Endothelial cell of umbilical vein (primary cell): ENCODE results near the gene APEX1. TPM values are rescaled to one million over a fixed set of nuclear protein-coding genes. Genes with fewer than 3 reads are reported as not detected.

Experiments used
- BruUV-seq: library from RNA; stranded (reverse); fragments of 400-500 nt; replicated peaks from 2 replicates; lab custom pipeline; 2021; lab: Mats Ljungman, UMichigan
- CTCF ChIA-PET: fragments of 300-600, 350-600 bp; sonication (Branson Sonifier 250); formaldehyde crosslinking; loops from one replicate; lab custom pipeline; 2021; ENCODE audit warnings: antibody characterized with exemption, inconsistent platforms; lab: Charles Lee
- POLR2A ChIA-PET: fragments of 300-600, 350-600 bp; sonication (Branson Sonifier 250); formaldehyde crosslinking; loops from one replicate; lab custom pipeline; 2021; ENCODE audit warnings: antibody characterized with exemption, inconsistent platforms; lab: Charles Lee
- DNase-seq: peaks from one replicate; pipeline ENCODE4 v3.0.0-alpha.2; 2011; ENCODE audit warnings: low read depth, low spot score
- FAIRE-seq: peaks from 2 replicates; lab custom pipeline; 2011; peaks lifted over from hg19 to GRCh38; lab: Jason Lieb, UNC
- H2AFZ ChIP-seq: 2 replicates; pipeline ENCODE4 v1.6.0; 2012; ENCODE audit warnings: low read depth, low read length, control low read depth, inconsistent platforms
- H3K27ac ChIP-seq: 2 replicates; pipeline ENCODE4 v1.5.1; 2011; ENCODE audit warnings: low read depth, mild to moderate bottlenecking, control low read depth, low read length, moderate library complexity; ENCODE audit not compliant: insufficient read depth
- H3K27me3 ChIP-seq, 2 experiments: 2 replicates each; pipeline versions ENCODE4 v1.6.0 to v1.6.1; 2011; ENCODE audit warnings: low read length in 2 of 2, mixed read lengths in 1 of 2; ENCODE audit not compliant: control insufficient read depth in 2 of 2, insufficient read depth in 2 of 2
- H3K36me3 ChIP-seq, 2 experiments: 2 replicates in 1 of 2; 3 replicates in 1 of 2; pipeline ENCODE4 v1.5.1; 2011; ENCODE audit warnings: low read length in 2 of 2, mild to moderate bottlenecking in 1 of 2, moderate library complexity in 1 of 2; ENCODE audit not compliant: control insufficient read depth in 2 of 2, insufficient read depth in 2 of 2; ENCODE audit errors: extremely low read depth in 1 of 2
- H3K4me1 ChIP-seq: 3 replicates; pipeline ENCODE4 v1.5.1; 2011; ENCODE audit warnings: mild to moderate bottlenecking, low read length; ENCODE audit not compliant: control insufficient read depth, insufficient read depth; ENCODE audit errors: extremely low read depth
- H3K4me2 ChIP-seq: 2 replicates; pipeline ENCODE4 v1.6.1; 2011; ENCODE audit warnings: low read length, control low read depth, mixed read lengths; ENCODE audit not compliant: insufficient read depth
- H3K4me3 ChIP-seq, 3 experiments: fragments of 200-600 bp in 1 of 3; sonication (generic), shearing (Covaris generic) in 1 of 3; replicated peaks in 1 of 3; 2 replicates each; pipeline ENCODE4 v1.5.1; 2011 to 2016; ENCODE audit warnings: control low read depth in 3 of 3, low read length in 3 of 3, mild to moderate bottlenecking in 2 of 3, inconsistent platforms in 1 of 3, low read depth in 1 of 3, moderate library complexity in 1 of 3; ENCODE audit not compliant: insufficient read depth in 1 of 3
- H3K79me2 ChIP-seq: 2 replicates; pipeline ENCODE4 v1.6.0; 2012; ENCODE audit warnings: low read length, inconsistent platforms; ENCODE audit not compliant: control insufficient read depth, insufficient read depth
- H3K9ac ChIP-seq: replicated peaks from 2 replicates; pipeline ENCODE3; 2011; ENCODE audit warnings: low read length, control low read depth; ENCODE audit not compliant: insufficient read depth; ENCODE audit errors: extremely low read depth
- H3K9me1 ChIP-seq: replicated peaks from 3 replicates; pipeline ENCODE4 v1.6.0; 2011; ENCODE audit warnings: mild to moderate bottlenecking, low read length; ENCODE audit not compliant: control insufficient read depth, insufficient read depth; ENCODE audit errors: extremely low read depth
- H3K9me3 ChIP-seq: replicated peaks from 2 replicates; pipeline ENCODE4 v1.5.1; 2012; ENCODE audit warnings: low read length, inconsistent platforms; ENCODE audit not compliant: control insufficient read depth, insufficient read depth
- H4K20me1 ChIP-seq: replicated peaks from 2 replicates; pipeline ENCODE3; 2011; ENCODE audit warnings: mild to moderate bottlenecking, low read length; ENCODE audit not compliant: control insufficient read depth, insufficient read depth; ENCODE audit errors: extremely low read depth
- EZH2 ChIP-seq: IDR thresholded peaks from 2 replicates; pipeline ENCODE4 v1.6.1; 2012; ENCODE audit warnings: borderline replicate concordance, low read depth, mild to moderate bottlenecking, moderate library complexity, low read length, inconsistent platforms; ENCODE audit not compliant: severe bottlenecking
- FOS ChIP-seq: IDR thresholded peaks from 2 replicates; pipeline ENCODE4 v1.6.1; 2011; ENCODE audit warnings: mild to moderate bottlenecking, low read length, moderate library complexity, borderline replicate concordance; ENCODE audit not compliant: insufficient read depth
- JUN ChIP-seq: IDR thresholded peaks from 2 replicates; pipeline ENCODE4 v1.6.1; 2011; ENCODE audit warnings: borderline replicate concordance, low read depth; ENCODE audit not compliant: insufficient read length, insufficient read depth
- MYC ChIP-seq: IDR thresholded peaks from one replicate; pipeline ENCODE4 v1.6.1; 2011; ENCODE audit warnings: mild to moderate bottlenecking, low read depth, low read length
- POLR2A ChIP-seq: IDR thresholded peaks from 2 replicates; pipeline ENCODE4 v1.6.1; 2012; ENCODE audit warnings: low read depth, mild to moderate bottlenecking, control low read depth, low read length
- POLR2AphosphoS5 ChIP-seq: IDR thresholded peaks from 2 replicates; pipeline ENCODE4 v1.6.1; 2012; ENCODE audit warnings: low read depth, mild to moderate bottlenecking, control low read depth, low read length, moderate library complexity; ENCODE audit not compliant: insufficient read depth
- dilution Hi-C: fragments of 300-500 bp; cut with MboI; formaldehyde crosslinking; loops from one replicate; pipeline ENCODE4 v1.15.0; 2019; ENCODE audit warnings: low sequenced_read_pairs; ENCODE audit not compliant: extremely low pct_ligation_motif_present
- intact Hi-C: fragments of 100-400 bp; cut with micrococcal nuclease; formaldehyde crosslinking; loops from one replicate; pipeline ENCODE4 v1.10.0; 2022
- polyA plus RNA-seq, 4 experiments: library from polyadenylated mRNA; depleted of rRNA in 3 of 4; stranded (reverse) in 3 of 4; unstranded in 1 of 4; fragments of >200 nt; gene quantifications; 2 replicates each; pipeline versions ENCODE4 v1.2.1 to v1.2.3, GENCODE V29; 2011 to 2012; ENCODE audit warnings: missing spikeins in 1 of 4
- total RNA-seq: library from RNA; stranded (reverse); gene quantifications from 2 replicates; pipeline ENCODE4 v1.2.3, GENCODE V29; 2021
- TF ChIP-seq, protein P1 (sequence below), 2 donors: IDR thresholded peaks; 1 replicate in 1 of 2; 2 replicates in 1 of 2; pipeline ENCODE4 v1.5.1; 2011; ENCODE audit warnings: low read length in 2 of 2, mild to moderate bottlenecking in 2 of 2, moderate library complexity in 2 of 2, control low read depth in 1 of 2, inconsistent platforms in 1 of 2, low read depth in 1 of 2; ENCODE audit not compliant: insufficient read depth in 1 of 2; ENCODE audit errors: extremely low read depth in 1 of 2

Gene APEX1
- total and polyA plus RNA-seq, 2 donors (not counting 3 experiments of a cell fraction or from before 2014, with no cell fraction given), result 231 to 304 TPM

DNA sequence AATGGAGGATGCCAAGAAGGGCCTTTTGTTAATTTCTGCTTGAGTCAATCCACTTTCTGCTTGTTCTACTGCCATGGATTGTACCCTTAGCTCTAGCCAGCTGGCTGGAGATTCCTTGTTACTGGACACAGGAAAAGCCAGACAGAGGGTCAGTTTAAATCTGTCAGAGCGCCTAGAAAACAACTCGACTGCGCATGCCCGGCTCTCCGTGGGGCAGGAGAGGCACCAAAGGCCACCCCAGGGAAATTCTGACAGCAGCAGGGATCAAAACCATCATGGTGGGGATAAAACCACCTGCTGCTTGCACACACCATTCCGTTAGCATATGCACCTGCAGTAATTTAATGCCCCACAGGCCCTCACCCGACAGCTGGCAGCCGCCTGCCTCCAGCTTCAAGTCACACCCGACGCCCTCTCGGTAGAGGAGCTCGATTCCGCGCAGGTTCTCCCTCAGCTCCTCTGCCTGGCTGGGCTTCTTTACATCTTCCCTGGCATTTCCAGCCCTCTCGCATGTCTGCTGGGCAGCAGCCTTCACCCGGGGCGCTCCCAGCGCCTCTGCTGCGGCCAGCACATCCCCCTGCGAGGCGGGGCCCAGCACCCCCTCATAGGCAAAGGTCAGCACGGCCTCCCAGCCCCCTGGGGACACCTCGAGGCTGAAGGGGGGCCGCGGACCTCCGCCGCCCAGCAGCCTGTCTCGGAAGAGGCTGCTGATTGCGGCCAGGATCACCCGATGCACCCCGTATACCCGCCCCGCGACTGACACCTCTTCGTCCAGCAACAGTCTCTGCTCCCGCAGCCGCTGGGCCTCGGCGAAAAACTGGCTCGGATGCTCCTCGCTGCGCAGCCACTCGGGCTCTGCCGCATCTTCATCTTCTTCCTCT, 20.1 kb upstream of the APEX1 start:
- H3K4me2 ChIP-seq, result no peak overlapping the region
- H3K79me2 ChIP-seq, result no peaks in the 10 kb centered on the region
- H3K9me1 ChIP-seq, result no peaks in the 10 kb centered on the region
- dilution Hi-C loops, result no loop called here
- H4K20me1 ChIP-seq, result no peaks in the 10 kb centered on the region
- no peaks in the 10 kb centered on the region for H3K36me3 ChIP-seq
- no peak for TF ChIP-seq POLR2A
- no peak for TF ChIP-seq EZH2
- TF ChIP-seq POLR2AphosphoS5, result no peak
- TF ChIP-seq, protein P1, sequence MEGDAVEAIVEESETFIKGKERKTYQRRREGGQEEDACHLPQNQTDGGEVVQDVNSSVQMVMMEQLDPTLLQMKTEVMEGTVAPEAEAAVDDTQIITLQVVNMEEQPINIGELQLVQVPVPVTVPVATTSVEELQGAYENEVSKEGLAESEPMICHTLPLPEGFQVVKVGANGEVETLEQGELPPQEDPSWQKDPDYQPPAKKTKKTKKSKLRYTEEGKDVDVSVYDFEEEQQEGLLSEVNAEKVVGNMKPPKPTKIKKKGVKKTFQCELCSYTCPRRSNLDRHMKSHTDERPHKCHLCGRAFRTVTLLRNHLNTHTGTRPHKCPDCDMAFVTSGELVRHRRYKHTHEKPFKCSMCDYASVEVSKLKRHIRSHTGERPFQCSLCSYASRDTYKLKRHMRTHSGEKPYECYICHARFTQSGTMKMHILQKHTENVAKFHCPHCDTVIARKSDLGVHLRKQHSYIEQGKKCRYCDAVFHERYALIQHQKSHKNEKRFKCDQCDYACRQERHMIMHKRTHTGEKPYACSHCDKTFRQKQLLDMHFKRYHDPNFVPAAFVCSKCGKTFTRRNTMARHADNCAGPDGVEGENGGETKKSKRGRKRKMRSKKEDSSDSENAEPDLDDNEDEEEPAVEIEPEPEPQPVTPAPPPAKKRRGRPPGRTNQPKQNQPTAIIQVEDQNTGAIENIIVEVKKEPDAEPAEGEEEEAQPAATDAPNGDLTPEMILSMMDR (IDR thresholded peaks at IDR 0.05; ENCODE audit: extremely low read depth in 1 of 2, insufficient read depth in 1 of 2, low read depth in 1 of 2, low read length in 2 of 2), result no peak
- TF ChIP-seq MYC, result no peak
- no peak for TF ChIP-seq JUN
- TF ChIP-seq FOS, result no peak
- H3K27me3 ChIP-seq, result peaks cover 6 to 16% of the 10 kb centered on the region in 2 experiments
- no TSS peak for BruUV-seq
- DNase-seq, result peak; percentile 54
- no peak overlapping the region for H2AFZ ChIP-seq
- no peak overlapping the region for H3K4me3 ChIP-seq
- intact Hi-C loops, result no loop called here
- H3K4me1 ChIP-seq, result no peaks in the 10 kb centered on the region
- ChIA-PET POLR2A (interaction anchor here (1.1 kb wide), 1 partner anchor 27 kb away, joined by 3 read pairs; the partner anchor contains the start of gene PIP4P1), CTCF (interaction anchor here (1.6 kb wide), 1 partner anchor 19 kb away, joined by 5 read pairs; no protein-coding TSS in a partner anchor)
- H3K9me3 ChIP-seq, result no peaks in the 10 kb centered on the region
- FAIRE-seq, result no peak
- H3K27ac ChIP-seq, result no peak overlapping the region
- H3K9ac ChIP-seq, result no peak overlapping the region
